Testis (tissue), 2 donors: Measurements from ENCODE around the gene FER1L5.

Experiments
- CTCF ChIP-seq, 3 experiments: fragments of 450-650 bp in 2 of 3; fragments of 200-600 bp in 1 of 3; sonication (generic) in 1 of 3; IDR thresholded peaks; one replicate each; pipeline ENCODE4 v1.5.1; 2016 to 2019; ENCODE audit warnings: antibody characterized with exemption in 3 of 3, mild to moderate bottlenecking in 2 of 3, moderate library complexity in 1 of 3
- POLR2A ChIP-seq: fragments of 450-650 bp; IDR thresholded peaks from one replicate; pipeline ENCODE4 v1.6.1; 2017; ENCODE audit warnings: antibody characterized with exemption, mild to moderate bottlenecking, moderate library complexity

- TF ChIP-seq POLR2A (no peak), CTCF (IDR thresholded peaks at IDR 0.05) (no peak)
Measured at GRCh38 chr2:96699621-96700020, 57.1 kb downstream of the FER1L5 start.
